WTC11 (cell line): ENCODE results near the gene ZER1. TPM values are rescaled to one million over a fixed set of nuclear protein-coding genes. Genes with fewer than 3 reads are reported as not detected.

Source experiments
- ATAC-seq: fragments of 200-7000 bp; cut with Tn5 transposase; 2 replicates; pipeline ENCODE4 v1.10.0; 2021; ENCODE audit warnings: mild to moderate bottlenecking, moderate library complexity
- CTCF ChIA-PET: fragments of 300-600 bp; sonication (Branson Sonifier 250); formaldehyde crosslinking; loops from one replicate; lab custom pipeline; 2021; ENCODE audit warnings: antibody characterized with exemption; lab: Charles Lee
- POLR2A ChIA-PET: fragments of 350-600 bp; sonication (Branson Sonifier 250); formaldehyde crosslinking; loops from one replicate; lab custom pipeline; 2021; ENCODE audit warnings: antibody characterized with exemption; lab: Charles Lee
- DNase-seq: peaks from one replicate; pipeline ENCODE4 v3.0.0; 2021; ENCODE audit warnings: low spot score
- H3K27ac Mint-ChIP-seq: 2 replicates; pipeline ENCODE4 v1.8.0; 2021; ENCODE audit warnings: mixed read lengths
- H3K27me3 Mint-ChIP-seq: 2 replicates; pipeline ENCODE4 v1.8.0; 2021; ENCODE audit warnings: low read depth, mild to moderate bottlenecking, moderate library complexity, mixed read lengths
- H3K36me3 Mint-ChIP-seq: 2 replicates; pipeline ENCODE4 v1.8.0; 2021; ENCODE audit warnings: mixed read lengths
- H3K4me1 Mint-ChIP-seq: 2 replicates; pipeline ENCODE4 v1.8.0; 2022; ENCODE audit warnings: mixed read lengths
- H3K4me3 Mint-ChIP-seq: 2 replicates; pipeline ENCODE4 v1.8.0; 2021; ENCODE audit warnings: mild to moderate bottlenecking, moderate library complexity, mixed read lengths
- H3K9me3 Mint-ChIP-seq: 2 replicates; pipeline ENCODE4 v1.8.0; 2021; ENCODE audit warnings: mixed read lengths
- CDX4 ChIP-seq: fragments of 250-450 bp; sonication (Bioruptor Pico); IDR thresholded peaks from 2 replicates; pipeline ENCODE4 v1.9.0; 2021; ENCODE audit warnings: moderate library complexity, mild to moderate bottlenecking, inconsistent platforms, borderline replicate concordance
- CTCF ChIP-seq: fragments of 200-600 bp; IDR thresholded peaks from 2 replicates; pipeline ENCODE4 v1.8.0; 2022; ENCODE audit warnings: antibody characterized with exemption
- FOXJ3 ChIP-seq: sonication (generic); formaldehyde crosslinking; IDR thresholded peaks from 2 replicates; pipeline ENCODE4 v1.9.0; 2021; ENCODE audit warnings: missing genetic modification reagents, mild to moderate bottlenecking, borderline replicate concordance
- FOXP4 ChIP-seq: sonication (generic); formaldehyde crosslinking; IDR thresholded peaks from 2 replicates; pipeline ENCODE4 v1.8.0; 2022; ENCODE audit warnings: mild to moderate bottlenecking, missing genetic modification reagents
- GABPB1 ChIP-seq: sonication (generic); formaldehyde crosslinking; IDR thresholded peaks from 2 replicates; pipeline ENCODE4 v1.8.1; 2023; ENCODE audit warnings: mild to moderate bottlenecking, missing genetic modification reagents
- GTF2I ChIP-seq: fragments of 250-450 bp; sonication (Bioruptor Pico); conservative IDR thresholded peaks from 2 replicates; pipeline ENCODE4 v1.4.0; 2021; ENCODE audit warnings: mild to moderate bottlenecking
- MAX ChIP-seq: sonication (generic); formaldehyde crosslinking; IDR thresholded peaks from 2 replicates; pipeline ENCODE4 v1.8.0; 2022; ENCODE audit warnings: mild to moderate bottlenecking, missing genetic modification reagents
- OVOL2 ChIP-seq: fragments of 250-450 bp; sonication (Bioruptor Pico); IDR thresholded peaks from 2 replicates; pipeline ENCODE4 v1.9.0; 2021; ENCODE audit warnings: mild to moderate bottlenecking, borderline replicate concordance
- PRRX2 ChIP-seq: fragments of 250-450 bp; sonication (Bioruptor Pico); IDR thresholded peaks from 2 replicates; pipeline ENCODE4 v1.8.0; 2021; ENCODE audit warnings: mild to moderate bottlenecking
- TEAD1 ChIP-seq: sonication (generic); formaldehyde crosslinking; IDR thresholded peaks from 2 replicates; pipeline ENCODE4 v1.8.0; 2022; ENCODE audit warnings: mild to moderate bottlenecking, missing genetic modification reagents
- TEAD4 ChIP-seq: sonication (generic); formaldehyde crosslinking; IDR thresholded peaks from 2 replicates; pipeline ENCODE4 v1.8.0; 2022; ENCODE audit warnings: mild to moderate bottlenecking, missing genetic modification reagents
- ZMAT4 ChIP-seq: fragments of 250-450 bp; sonication (Bioruptor Pico); IDR thresholded peaks from 2 replicates; pipeline ENCODE4 v1.9.0; 2021; ENCODE audit warnings: mild to moderate bottlenecking
- ZNF138 ChIP-seq: sonication (generic); formaldehyde crosslinking; conservative IDR thresholded peaks from 2 replicates; pipeline ENCODE4 v1.8.1; 2022; ENCODE audit warnings: mild to moderate bottlenecking, moderate library complexity, missing genetic modification reagents
- ZNF232 ChIP-seq: sonication (generic); formaldehyde crosslinking; IDR thresholded peaks from 2 replicates; pipeline ENCODE4 v1.8.0; 2022; ENCODE audit warnings: mild to moderate bottlenecking, missing genetic modification reagents
- ZNF263 ChIP-seq: sonication (generic); formaldehyde crosslinking; IDR thresholded peaks from 2 replicates; pipeline ENCODE4 v1.8.1; 2022; ENCODE audit warnings: low read depth, mild to moderate bottlenecking, moderate library complexity, missing genetic modification reagents
- ZNF416 ChIP-seq: fragments of 250-450 bp; sonication (Bioruptor Pico); IDR thresholded peaks from 2 replicates; pipeline ENCODE4 v1.9.0; 2021; ENCODE audit warnings: mild to moderate bottlenecking, inconsistent platforms
- ZNF671 ChIP-seq: fragments of 250-450 bp; sonication (Bioruptor Pico); IDR thresholded peaks from 2 replicates; pipeline ENCODE4 v1.8.0; 2021; ENCODE audit warnings: mild to moderate bottlenecking
- ZSCAN18 ChIP-seq: fragments of 250-450 bp; sonication (Bioruptor Pico); IDR thresholded peaks from 2 replicates; pipeline ENCODE4 v2.1.2; 2022; ENCODE audit warnings: mild to moderate bottlenecking, moderate library complexity
- total RNA-seq: library from RNA; stranded (reverse); gene quantifications from 3 replicates; pipeline ENCODE4 v1.2.3, GENCODE V29; 2021

ZER1 gene
- total RNA-seq, 1 experiment from 2014 or later = 23.8 TPM

DNA sequence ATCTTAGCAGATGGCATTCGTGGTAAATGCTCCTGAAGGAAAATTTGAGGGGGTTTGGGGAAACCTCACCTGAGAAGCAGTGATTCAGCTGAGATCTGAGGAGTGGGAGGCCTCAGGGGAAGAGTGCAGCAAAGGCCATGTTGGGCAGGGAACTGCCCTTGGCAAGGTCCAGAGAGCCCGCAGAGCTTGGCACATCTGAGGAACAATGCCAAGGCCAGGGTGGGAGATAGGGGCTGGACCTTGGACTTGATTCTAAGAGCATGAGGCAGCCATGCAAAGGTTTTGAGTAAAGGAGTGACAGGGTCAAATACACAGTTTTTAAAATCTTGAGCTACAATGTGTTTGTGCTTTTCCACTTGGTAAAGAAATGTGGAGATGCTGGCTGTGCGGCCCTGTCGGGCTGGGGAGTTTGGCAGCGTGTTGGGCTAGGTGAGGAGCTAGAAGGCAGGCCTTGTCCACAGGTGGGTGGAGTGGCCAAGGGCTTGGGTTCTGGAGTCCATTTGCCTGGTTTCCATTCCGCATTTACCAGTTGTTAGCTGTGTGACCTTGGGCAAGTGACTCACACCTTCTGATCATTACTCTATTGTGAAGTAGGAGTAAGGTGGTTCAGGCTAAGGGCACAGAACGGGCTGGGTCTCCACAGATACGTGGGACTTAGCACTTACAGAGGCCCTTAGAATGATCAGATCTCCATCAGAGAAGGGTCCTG, 21.4 kb upstream of the ZER1 start:
- CTCF ChIA-PET = interaction anchor here (0.5 to 1.1 kb wide), 2 partner anchors 92 to 200 kb away, joined by 3 to 5 read pairs; no protein-coding TSS in a partner anchor

More for the DNA sequence above, 21.4 kb upstream of the ZER1 start:
- ATAC-seq = no peak
- TF ChIP-seq MAX (CRISPR knock-in tag) (no peak), TEAD1 (CRISPR knock-in tag) (no peak), ZNF671 (CRISPR knock-in tag) (no peak), GABPB1 (CRISPR knock-in tag) (no peak), FOXJ3 (CRISPR knock-in tag) (no peak), ZMAT4 (CRISPR knock-in tag) (no peak), FOXP4 (CRISPR knock-in tag) (no peak), ZNF232 (CRISPR knock-in tag) (no peak), PRRX2 (CRISPR knock-in tag) (no peak), CTCF (no peak), ZNF263 (CRISPR knock-in tag) (no peak), ZSCAN18 (CRISPR knock-in tag) (no peak), ZNF138 (no peak), ZNF416 (CRISPR knock-in tag) (no peak), CDX4 (CRISPR knock-in tag) (no peak), TEAD4 (CRISPR knock-in tag) (no peak), GTF2I (CRISPR knock-in tag) (no peak), OVOL2 (CRISPR knock-in tag) (no peak)
- Mint-ChIP-seq H3K4me3 (no peak overlapping the region), H3K9me3 (no peaks in the 10 kb centered on the region), H3K36me3 (peaks cover 12% of the 10 kb centered on the region), H3K27ac (no peak overlapping the region), H3K4me1 (peaks cover 2% of the 10 kb centered on the region; the same call in 1 of the 2 replicates), H3K27me3 (no peaks in the 10 kb centered on the region)
- DNase-seq = no peak
- POLR2A ChIA-PET = no interaction called here
